Measurements from ENCODE around the gene CNTNAP2. TPM values are rescaled to one million over a fixed set of nuclear protein-coding genes. Genes with fewer than 3 reads are reported as not detected.

CNTNAP2 gene
- total and polyA plus RNA-seq, 9 of the 15 experiments (the other 6 are each of a cell fraction or from before 2014, with no cell fraction given), result 0.04 to 0.62 (median 0.09) TPM; not detected in 4

DNA sequence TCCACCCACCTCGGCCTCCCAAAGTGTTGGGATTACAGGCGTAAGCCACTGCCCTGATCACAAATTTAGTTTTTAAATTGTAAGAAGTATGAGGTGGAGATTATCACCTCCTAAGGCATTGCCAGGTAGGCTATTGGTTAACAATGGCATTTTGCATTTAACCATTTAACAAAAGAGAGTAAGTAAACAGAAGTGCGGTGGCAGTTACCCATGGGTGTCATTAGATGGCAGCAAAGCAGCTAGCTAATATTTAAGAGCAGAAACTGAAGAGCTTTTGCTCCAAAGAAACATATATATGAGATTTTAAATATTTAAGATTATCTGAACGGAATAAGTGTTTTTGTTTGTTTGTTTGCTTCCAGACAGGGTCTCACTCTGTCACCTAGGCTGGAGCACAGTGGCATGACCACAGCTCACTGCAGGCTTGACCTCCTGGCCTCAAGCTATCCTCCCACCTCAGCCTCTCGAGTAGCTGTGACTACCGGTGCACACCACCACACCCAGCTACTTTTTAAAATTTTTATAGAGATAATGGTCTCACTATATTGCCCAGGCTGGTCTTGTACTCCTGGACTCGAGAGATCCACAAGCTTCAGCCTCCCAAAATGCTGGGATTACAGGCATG, 2148.4 kb downstream of the CNTNAP2 start:
- peak; percentile 6 for FAIRE-seq
- TF ChIP-seq SOX6 (IDR thresholded peaks at IDR 0.05) (0 out of 2 replicates have a peak, but pooled peaks have one; percentile 41), ZFP36 (IDR thresholded peaks at IDR 0.05; ENCODE audit: low read depth, low read length, partially characterized antibody) (no peak), U2AF2 (optimal IDR thresholded peaks at IDR 0.05; ENCODE audit: low read depth, low read length) (no peak), RCOR1 (IDR thresholded peaks at IDR 0.05; ENCODE audit: borderline replicate concordance in 1 of 2, low read depth in 2 of 2, low read length in 2 of 2) (no peak), ZNF184 (CRISPR knock-in tag; IDR thresholded peaks at IDR 0.05) (no peak)
- TF ChIP-seq, protein P1, sequence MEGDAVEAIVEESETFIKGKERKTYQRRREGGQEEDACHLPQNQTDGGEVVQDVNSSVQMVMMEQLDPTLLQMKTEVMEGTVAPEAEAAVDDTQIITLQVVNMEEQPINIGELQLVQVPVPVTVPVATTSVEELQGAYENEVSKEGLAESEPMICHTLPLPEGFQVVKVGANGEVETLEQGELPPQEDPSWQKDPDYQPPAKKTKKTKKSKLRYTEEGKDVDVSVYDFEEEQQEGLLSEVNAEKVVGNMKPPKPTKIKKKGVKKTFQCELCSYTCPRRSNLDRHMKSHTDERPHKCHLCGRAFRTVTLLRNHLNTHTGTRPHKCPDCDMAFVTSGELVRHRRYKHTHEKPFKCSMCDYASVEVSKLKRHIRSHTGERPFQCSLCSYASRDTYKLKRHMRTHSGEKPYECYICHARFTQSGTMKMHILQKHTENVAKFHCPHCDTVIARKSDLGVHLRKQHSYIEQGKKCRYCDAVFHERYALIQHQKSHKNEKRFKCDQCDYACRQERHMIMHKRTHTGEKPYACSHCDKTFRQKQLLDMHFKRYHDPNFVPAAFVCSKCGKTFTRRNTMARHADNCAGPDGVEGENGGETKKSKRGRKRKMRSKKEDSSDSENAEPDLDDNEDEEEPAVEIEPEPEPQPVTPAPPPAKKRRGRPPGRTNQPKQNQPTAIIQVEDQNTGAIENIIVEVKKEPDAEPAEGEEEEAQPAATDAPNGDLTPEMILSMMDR (IDR thresholded peaks at IDR 0.05 in 2 of 3, conservative IDR thresholded peaks at IDR 0.05 in 1 of 3; ENCODE audit: insufficient read depth in 2 of 3, low read depth in 1 of 3, low read length in 3 of 3), result peak; percentile 55 to 91 (median 80); a peak in 5 of 6 replicates
- TF ChIP-seq, protein P2, sequence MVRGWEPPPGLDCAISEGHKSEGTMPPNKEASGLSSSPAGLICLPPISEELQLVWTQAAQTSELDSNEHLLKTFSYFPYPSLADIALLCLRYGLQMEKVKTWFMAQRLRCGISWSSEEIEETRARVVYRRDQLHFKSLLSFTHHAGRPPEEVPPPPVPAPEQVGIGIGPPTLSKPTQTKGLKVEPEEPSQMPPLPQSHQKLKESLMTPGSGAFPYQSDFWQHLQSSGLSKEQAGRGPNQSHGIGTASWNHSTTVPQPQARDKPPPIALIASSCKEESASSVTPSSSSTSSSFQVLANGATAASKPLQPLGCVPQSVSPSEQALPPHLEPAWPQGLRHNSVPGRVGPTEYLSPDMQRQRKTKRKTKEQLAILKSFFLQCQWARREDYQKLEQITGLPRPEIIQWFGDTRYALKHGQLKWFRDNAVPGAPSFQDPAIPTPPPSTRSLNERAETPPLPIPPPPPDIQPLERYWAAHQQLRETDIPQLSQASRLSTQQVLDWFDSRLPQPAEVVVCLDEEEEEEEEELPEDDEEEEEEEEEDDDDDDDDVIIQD (CRISPR knock-in tag; IDR thresholded peaks at IDR 0.05), result no peak
- TF ChIP-seq, protein P3, sequence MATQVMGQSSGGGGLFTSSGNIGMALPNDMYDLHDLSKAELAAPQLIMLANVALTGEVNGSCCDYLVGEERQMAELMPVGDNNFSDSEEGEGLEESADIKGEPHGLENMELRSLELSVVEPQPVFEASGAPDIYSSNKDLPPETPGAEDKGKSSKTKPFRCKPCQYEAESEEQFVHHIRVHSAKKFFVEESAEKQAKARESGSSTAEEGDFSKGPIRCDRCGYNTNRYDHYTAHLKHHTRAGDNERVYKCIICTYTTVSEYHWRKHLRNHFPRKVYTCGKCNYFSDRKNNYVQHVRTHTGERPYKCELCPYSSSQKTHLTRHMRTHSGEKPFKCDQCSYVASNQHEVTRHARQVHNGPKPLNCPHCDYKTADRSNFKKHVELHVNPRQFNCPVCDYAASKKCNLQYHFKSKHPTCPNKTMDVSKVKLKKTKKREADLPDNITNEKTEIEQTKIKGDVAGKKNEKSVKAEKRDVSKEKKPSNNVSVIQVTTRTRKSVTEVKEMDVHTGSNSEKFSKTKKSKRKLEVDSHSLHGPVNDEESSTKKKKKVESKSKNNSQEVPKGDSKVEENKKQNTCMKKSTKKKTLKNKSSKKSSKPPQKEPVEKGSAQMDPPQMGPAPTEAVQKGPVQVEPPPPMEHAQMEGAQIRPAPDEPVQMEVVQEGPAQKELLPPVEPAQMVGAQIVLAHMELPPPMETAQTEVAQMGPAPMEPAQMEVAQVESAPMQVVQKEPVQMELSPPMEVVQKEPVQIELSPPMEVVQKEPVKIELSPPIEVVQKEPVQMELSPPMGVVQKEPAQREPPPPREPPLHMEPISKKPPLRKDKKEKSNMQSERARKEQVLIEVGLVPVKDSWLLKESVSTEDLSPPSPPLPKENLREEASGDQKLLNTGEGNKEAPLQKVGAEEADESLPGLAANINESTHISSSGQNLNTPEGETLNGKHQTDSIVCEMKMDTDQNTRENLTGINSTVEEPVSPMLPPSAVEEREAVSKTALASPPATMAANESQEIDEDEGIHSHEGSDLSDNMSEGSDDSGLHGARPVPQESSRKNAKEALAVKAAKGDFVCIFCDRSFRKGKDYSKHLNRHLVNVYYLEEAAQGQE (IDR thresholded peaks at IDR 0.05; ENCODE audit: borderline replicate concordance), result peak; percentile 64
- TF ChIP-seq, protein P3 (CRISPR knock-in tag; IDR thresholded peaks at IDR 0.05; ENCODE audit: low read depth), result no peak

More for the DNA sequence above, 2148.4 kb downstream of the CNTNAP2 start:
- Histone ChIP-seq H3K79me2 (ENCODE audit: control insufficient read depth, insufficient read depth, low read length) (no peaks in the 10 kb centered on the region), H3K4me3 (no peak overlapping the region), H3K27me3 (ENCODE audit: control insufficient read depth in 2 of 2, insufficient read depth in 2 of 2, low read length in 2 of 2) (peaks cover 2 to 8% of the 10 kb centered on the region in 2 experiments; a peak in 4 of 5 replicates), H3K4me2 (ENCODE audit: insufficient read depth, low read length) (0 out of 2 replicates have a peak overlapping the region, but pooled peaks have one; percentile 4), H4K20me1 (replicated peaks; ENCODE audit: control insufficient read depth, insufficient read depth, low read length) (no peaks in the 10 kb centered on the region), H3K9me3 (replicated peaks; ENCODE audit: control insufficient read depth, insufficient read depth, low read depth, low read length) (no peaks in the 10 kb centered on the region), H3K27ac (ENCODE audit: extremely low read depth, low read depth, low read length) (no peak overlapping the region), H3K36me3 (ENCODE audit: control insufficient read depth, insufficient read depth, low read length) (no peaks in the 10 kb centered on the region), H3K9me1 (ENCODE audit: control insufficient read depth, insufficient read depth, low read length) (no peaks in the 10 kb centered on the region), H2AFZ (ENCODE audit: low read depth, low read length) (no peak overlapping the region), H3K9ac (ENCODE audit: insufficient read depth in 1 of 2, low read depth in 2 of 2, low read length in 2 of 2) (no peak overlapping the region), H3K4me1 (replicated peaks in 1 of 2; ENCODE audit: control insufficient read depth in 2 of 2, insufficient read depth in 2 of 2, low read length in 2 of 2) (no peaks in the 10 kb centered on the region; a peak in 1 of 5 replicates)
- no TSS peak for BruUV-seq (replicated peaks)
- DNase-seq (ENCODE audit: extremely low read depth in 1 of 4, low spot score in 3 of 4) (peak in 2 of 4 experiments; percentile 41 to 50), ATAC-seq (peak; percentile 63)
- WGBS (ENCODE audit: insufficient coverage, low coverage, missing lambda C conversion rate), result 3% methylated on average over 7 of the region's 7 CpGs
- POLR2A ChIA-PET, result interaction anchor here (0.6 to 0.7 kb wide), 2 partner anchors 16 to 55 kb away, joined by 3 read pairs; no protein-coding TSS in a partner anchor
- intact Hi-C loops (cut with micrococcal nuclease), result loop anchor here (1.0 to 5.0 kb wide), 3 partner anchors 222 to 1018 kb away; no protein-coding TSS in a partner anchor
- CTCF ChIA-PET (ENCODE audit: low intra/inter-chr PET ratio), result interaction anchor here (1.3 kb wide), 2 partner anchors 698 to 702 kb away, joined by 4 to 11 read pairs; no protein-coding TSS in a partner anchor
- in situ Hi-C loops (cut with MboI), result loop anchor here (10.0 kb wide), 1 partner anchor 700 kb away; no protein-coding TSS in a partner anchor
